GM21515 (cell line): Measurements from ENCODE around the gene NAA60.
A peak's percentile ranks its signal among the peaks of the same experiment; 100 is the strongest.

ENCODE experiments used
- ATAC-seq: cut with Tn5 transposase; IDR thresholded peaks from one replicate; pipeline ENCODE4 v1.9.1; 2021; ENCODE audit not compliant: unreplicated experiment

The NAA60 gene

DNA sequence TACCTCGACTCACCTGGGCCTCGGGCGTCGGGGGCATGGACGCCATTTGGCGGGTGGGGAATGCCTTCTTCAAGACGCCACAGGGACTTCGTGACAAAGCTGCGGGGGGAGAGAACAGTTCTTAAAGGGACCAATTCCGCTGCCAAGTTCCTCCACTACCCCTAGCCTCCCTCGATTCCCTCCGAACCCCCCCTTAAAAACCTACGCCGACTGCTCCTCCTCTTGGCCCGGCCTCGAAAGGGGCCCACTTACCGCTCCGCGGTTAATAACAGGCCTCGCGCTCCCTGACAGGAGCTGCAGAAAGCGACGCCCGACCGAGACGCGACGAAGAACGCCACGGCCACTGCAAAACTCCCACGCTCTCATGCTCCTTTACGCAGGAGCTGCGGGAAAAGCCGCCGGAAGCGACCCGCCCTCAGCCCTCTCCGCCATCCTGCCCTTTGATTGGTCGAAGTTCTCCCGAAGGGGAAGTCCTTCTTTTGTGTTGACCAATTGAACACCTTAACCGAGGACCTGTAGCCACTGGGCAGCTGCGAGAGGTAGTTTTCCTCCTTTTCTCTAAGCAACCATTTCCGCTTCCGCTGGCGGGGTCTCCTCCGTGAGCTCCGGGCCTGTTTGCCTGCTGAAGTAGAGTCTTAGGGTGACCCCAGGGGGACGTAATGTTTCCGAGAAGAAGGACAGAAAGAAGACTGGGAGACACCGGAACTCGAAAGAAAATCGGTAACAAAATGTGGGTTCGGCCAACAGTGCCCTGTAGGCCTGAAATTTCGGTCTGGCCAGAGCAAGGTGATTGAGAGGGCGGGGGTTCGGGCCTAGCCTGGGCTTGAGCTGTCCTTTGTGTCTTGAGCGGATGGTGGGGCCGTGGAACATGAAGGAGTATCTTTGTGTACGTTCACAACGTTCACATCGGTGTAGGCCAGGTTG lies at the start of gene NAA60, which contains the start of gene ZNF597:
Gene NAA60 (plus strand): TSS at position 573 of the 924 bp plus-strand sequence. CDS start 32,548 bp downstream, outside the sequence.
Gene ZNF597 (minus strand): TSS at position 397 of the 924 bp plus-strand sequence. CDS start 351 bp downstream, at position 46.
- peak; percentile 84 for ATAC-seq

DNA sequence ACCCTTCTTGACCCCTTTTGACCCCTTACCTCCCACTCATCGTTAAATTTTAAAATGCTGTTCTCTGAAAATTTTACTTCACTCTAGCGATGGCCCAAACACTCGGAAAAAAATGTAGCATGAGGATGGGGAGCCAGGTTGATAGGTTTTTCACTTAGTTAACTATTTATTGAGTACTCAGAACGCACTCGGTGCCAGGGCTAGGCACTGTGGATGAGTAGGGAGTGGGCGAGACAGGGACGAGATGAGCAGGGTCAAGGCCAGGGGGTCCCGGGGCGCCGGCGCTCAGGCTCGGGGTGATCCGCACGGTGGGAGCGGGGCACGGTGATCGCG lies 43.1 kb upstream of the NAA60 start:
- ATAC-seq = no peak

DNA sequence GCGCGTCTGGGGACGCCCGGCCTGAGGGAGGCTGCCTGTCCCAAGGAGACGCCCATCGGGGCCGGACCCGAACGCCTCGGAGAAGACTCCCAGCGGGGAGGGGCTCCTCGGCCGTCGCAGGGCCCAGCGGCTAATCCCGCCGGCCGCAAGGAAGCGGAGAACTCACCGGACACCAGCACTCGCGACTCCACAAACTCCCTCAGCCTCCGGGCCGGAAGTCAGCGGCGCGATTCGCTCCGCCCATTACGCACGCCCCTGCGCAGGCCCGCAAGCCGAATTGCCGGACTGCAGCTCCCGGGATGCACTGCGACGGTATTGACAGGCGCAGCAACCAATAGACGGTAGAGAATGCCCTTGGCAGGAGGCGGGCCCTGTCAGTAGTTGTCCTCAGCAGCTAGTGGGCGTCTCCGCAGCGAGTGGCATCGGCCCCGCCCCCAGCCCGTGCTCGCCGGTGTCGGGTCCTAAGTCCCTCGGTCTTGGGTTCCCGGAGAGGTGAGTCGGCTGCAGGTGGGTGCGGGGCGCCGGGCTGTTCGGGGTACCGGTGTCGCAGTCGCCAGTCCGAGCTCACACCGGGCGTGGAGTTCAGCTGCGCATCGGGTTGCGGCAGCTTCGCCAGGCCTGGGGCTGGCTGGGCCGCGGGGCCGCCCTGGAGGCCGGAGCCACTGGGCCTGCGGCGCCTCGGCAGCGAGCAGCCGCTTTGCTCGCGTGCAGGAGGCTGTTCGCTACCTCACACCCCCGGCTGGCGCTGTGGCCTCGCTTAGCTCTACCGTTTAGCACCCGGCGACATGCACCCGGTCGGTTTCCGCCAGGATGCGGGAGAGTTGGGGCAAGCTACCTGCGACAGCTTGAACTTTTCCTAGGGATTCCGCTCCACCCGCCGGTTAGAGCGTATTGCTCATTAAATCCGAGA lies 42.4 kb upstream of the NAA60 start, which contains the start of the genes ZNF174 and ZSCAN32:
Gene ZNF174 (plus strand): TSS at position 437 of the 910 bp plus-strand sequence. CDS start 790 bp downstream, outside the sequence.
Gene ZSCAN32 (minus strand): TSS at position 226 of the 910 bp plus-strand sequence. CDS start 3,447 bp downstream, outside the sequence.
- peak; percentile 96 for ATAC-seq

DNA sequence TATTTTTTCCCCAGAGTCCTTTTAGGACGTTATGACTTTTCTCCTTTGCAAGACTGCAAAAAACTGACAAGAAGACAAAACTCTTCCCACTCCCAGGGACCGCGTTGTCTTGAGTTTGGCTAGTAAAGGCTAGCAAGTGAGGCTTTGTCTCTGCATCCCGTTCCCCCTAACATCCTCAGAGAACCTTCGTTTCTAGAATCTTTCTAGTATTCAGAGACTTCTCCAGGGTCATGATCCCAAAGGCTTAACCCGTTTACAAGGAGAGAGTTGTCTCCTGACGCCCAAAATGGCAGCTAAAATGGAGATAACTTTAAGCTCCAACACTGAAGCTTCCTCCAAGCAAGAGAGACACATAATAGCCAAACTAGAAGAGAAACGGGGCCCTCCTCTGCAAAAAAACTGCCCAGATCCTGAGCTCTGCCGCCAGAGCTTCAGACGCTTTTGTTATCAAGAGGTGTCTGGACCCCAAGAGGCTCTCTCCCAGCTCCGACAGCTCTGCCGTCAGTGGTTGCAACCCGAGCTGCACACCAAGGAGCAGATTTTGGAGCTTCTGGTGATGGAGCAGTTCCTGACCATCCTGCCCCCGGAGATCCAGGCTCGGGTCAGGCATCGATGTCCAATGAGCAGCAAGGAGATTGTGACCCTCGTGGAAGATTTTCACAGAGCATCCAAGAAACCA lies 41.6 kb upstream of the NAA60 start:
- ATAC-seq = no peak

DNA sequence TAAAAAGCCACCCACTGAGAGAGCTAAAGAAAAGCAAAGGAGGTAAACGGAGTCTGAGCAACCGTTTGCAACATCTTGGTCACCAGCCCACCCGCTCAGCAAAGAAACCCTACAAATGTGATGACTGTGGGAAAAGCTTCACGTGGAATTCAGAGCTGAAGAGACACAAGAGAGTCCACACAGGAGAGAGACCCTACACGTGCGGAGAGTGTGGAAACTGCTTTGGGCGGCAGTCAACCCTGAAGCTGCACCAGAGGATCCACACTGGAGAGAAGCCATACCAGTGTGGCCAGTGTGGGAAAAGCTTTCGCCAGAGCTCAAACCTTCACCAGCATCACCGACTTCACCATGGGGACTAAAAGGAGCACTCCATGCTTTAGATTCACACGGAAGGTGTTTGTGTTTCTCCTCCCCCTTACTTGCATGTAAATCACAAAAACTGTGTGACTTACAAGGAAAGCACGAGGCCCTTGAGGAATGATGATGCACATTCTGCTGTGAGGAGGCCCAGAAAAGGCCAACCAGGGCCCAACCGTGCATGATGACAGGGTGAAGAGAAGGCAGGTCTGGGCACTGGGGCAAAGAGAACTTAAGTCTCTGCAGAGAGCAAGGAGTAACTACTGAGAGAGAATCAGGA lies 34.8 kb upstream of the NAA60 start:
- ATAC-seq = no peak

DNA sequence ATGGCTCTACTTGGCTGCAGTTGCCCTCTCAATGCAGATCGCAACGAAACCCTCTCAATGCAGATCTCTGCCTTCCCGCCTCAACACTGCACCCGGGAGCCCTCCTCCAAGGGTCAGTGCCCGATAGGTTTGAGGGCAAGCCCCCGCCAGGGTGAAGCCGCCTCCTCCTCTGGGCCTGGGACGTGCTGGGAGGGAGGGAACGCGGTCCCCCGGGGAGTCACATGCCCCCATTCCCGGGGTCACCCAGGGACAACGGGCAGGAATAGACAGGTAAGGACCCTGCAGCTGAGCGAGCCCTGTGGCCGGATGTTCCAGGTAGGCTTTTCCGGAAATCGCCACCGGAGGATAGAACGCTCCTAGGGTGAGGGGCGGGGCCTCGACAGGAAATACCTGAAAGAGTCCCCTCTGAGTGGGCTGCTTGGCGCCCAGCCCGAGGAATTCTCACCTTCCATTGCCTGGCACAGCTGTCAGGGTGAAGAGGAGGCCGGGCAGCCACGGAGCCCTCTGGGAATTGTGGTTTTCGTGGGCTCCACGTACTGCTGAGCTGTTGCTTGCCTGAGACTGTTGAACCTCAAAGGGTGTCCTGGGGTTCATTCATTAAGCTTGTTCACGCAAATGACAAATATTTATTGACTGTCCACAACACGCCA lies 29.6 kb upstream of the NAA60 start:
- no peak for ATAC-seq

DNA sequence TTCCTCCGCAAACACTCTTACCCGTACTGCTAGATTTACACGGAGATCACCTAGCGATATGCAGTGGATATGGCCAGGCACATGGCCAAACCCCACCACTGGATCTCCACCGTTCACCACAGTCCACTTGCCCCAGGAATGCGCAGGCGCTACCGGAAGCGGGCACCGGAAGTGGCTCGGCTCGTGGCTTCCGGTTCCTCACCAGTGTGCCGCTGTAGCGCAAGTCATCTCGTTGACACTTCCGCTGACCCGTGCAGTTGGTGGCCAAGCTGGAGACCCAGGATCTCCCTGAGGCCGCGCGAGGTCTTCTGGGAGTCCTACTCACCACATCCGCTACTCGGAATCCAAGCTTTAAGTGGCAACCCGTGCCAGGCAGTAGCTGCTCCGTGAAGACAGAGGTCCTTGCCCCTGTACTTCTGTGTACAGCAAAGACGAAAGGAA lies 11.7 kb upstream of the NAA60 start:
- ATAC-seq = no peak

DNA sequence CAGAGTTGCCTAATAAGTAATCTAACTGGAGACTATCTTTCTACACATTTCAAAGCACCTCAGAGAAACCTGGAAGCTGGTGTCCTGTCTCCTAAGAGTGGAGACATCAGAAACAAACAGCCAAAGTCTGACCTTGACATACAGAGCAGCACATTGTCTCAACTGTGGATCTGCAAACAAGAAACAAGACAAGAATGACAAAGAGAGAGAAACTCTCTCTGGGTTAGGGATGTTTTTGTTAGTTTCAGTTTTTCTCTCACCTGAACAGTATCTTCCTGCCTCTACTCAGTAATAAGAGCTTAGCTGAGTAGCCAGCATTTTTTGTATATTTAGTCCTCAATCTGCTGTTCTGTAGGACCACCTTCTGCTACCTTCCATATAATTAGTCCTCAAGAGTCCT lies 9.1 kb upstream of the NAA60 start:
- ATAC-seq = no peak

DNA sequence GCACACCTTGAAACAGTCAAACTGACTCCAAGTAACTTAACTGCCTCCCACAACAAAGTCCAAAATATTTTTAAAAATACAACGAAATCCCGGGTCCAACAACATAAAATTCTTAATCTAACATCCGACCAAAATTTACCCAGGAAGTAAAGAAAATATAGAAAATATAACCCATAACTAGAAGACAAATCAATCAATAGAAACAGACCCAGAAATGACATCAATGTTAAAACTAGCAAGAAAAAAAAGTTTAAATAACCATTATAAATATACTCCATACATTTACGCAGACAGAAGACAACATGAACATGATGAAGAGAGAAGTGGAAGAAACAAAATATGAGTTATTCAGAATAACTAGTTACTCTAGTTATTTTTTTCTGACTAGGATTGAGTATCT lies 3.8 kb upstream of the NAA60 start:
- ATAC-seq = no peak

DNA sequence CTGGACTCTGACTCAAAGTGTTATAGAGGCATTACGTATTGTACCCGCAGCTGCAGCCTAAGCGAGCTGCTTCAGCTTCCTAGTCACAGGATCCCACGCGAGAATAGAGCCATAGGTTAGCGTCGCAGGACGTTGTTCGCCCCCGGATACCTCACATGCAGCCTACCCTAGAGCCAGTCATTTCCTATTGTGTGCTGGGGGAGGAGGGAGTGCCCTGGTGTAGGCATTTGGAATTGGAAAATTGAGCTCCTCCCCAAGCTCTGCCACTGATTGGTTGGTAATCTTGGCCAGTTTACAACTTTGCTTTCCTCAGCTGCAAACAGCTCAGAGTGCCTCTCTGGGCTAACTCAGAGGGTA lies 530 bp downstream of the NAA60 start:
- ATAC-seq = peak; percentile 36

DNA sequence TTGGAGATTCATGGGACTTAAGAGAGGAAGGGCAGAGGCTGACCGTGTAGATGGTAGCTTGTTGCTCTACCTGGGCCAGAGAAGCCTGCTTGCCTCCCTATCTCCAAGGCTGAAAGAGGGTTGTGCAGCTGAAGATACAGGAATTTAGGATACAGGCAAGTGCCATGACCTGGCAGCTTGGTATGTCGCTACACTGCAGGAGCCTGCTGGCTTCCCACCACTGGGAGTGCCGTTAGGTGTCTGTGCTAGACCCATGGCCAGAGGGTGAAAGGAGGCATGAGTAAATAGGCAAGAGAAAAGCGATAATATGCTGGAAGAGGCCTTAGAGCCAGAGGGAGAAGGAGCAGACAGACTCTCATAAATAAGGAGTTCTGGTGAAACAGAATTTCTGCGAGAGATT lies 10.6 kb downstream of the NAA60 start:
- no peak for ATAC-seq

DNA sequence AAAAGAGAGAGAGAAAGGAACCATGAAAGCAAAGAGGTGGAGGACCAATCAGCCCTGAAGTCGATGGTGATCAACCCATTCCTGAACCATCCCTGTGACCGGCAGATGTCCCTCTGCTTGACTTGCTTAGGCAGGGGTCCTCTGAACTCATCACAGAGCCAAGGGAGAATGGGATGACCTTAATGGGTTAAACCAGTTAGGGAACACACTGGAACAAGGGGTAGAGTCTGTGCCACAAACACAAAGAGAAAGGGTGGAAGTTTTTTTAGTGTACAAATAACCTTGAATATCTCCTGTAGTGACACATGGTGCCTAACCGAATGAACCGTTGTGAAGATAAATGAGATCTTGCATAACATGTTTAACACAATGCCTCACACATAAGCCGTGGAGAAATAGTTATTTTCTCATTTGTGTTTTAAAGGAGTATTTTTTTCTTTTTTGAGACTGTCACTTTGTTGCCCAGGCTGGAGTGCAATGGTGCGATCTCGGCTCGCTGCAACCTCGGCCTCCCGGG lies 11.2 kb downstream of the NAA60 start:
- ATAC-seq = no peak

DNA sequence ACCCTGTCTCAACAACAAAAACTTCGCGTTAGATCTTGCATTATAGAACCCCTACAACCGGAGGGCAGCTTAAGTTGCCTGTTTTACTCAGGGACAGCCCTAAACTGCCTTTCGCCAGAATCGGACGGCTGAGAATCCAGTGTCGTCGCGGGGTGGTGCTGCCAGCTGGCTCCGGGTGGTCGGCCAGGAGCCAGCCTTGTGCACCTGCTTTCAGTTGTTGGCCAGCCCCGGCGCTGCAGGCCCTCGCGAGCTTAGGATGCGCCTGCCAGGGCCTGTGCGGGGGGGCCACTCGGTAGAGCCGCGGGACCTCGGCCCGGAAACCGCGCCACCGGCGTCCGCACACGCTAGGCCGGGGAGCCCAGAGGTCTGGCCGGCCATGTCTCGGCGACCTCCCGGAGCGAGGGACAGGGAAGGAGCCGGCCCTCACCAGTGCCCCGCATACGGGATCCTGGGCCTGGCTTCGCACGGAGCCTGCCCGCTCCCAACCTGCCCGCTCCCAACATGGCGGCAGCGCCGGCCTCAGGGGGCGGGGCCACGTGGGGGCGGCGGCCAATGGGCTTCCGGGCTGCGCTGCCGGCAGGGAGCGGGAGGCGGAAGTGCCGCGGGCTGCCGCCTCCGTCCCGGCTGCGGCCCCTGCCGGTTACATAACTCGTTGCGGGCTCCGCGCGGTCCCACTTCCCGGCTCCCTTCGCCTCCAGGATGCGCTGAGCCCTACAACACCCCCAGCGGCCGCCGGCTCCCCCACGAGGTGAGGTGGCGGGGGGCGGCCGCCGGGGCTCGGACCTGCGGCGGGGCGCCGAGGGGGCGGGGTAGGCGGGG lies 14.2 kb downstream of the NAA60 start:
- peak; percentile 62 for ATAC-seq

DNA sequence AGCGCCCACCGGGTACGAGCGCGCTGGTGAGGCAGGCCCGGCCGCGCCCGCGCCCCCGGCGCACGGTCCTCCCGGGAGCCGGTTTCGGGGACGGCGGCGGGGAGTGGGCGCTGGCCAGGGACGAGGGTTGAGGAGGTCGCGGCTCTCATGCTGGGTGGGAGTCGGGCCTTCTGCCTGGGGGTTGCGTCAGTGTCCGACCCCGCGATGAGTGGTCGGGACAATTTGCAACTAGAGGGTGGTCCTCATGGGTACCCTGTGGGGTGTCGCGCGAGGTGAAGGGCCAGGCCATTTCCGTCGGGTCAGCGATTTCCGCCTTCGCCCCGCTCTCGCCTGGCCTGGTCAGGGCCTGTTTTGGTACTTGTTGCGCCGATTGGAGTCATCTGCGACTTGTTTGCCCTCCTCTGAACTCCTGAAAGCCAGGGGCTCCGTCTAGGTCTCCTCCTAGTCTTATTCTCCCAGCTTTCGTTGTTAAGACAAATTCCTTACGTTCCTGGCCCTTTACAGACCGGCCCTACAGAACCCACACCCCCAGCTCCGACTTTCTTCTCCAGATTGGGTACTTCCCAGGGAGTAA lies 14.9 kb downstream of the NAA60 start:
- peak; percentile 21 for ATAC-seq

DNA sequence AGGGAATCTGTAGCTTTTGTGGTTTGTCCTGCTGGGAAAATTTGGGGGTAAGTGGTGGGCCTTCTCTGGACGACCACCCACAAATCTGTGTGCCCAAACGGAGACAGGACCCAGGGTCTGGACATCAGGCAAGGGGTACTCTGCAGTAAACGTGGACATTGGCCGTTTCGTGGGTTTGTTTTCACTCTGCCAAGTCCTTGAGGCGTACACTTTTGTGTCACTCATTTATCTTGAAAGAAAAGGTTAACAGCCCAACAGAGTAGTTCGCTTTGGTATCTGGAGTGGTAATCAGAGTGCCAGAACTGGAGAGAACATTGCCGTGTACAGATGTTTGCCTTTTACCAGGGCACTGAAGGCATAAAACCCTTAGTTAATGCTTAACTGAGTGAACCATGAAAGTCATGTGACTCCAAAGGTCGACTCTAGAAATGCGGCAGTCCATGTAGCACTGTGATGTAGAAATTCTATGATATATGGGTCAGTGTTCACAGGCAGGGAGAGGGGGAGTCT lies 15.4 kb downstream of the NAA60 start:
- ATAC-seq = no peak

DNA sequence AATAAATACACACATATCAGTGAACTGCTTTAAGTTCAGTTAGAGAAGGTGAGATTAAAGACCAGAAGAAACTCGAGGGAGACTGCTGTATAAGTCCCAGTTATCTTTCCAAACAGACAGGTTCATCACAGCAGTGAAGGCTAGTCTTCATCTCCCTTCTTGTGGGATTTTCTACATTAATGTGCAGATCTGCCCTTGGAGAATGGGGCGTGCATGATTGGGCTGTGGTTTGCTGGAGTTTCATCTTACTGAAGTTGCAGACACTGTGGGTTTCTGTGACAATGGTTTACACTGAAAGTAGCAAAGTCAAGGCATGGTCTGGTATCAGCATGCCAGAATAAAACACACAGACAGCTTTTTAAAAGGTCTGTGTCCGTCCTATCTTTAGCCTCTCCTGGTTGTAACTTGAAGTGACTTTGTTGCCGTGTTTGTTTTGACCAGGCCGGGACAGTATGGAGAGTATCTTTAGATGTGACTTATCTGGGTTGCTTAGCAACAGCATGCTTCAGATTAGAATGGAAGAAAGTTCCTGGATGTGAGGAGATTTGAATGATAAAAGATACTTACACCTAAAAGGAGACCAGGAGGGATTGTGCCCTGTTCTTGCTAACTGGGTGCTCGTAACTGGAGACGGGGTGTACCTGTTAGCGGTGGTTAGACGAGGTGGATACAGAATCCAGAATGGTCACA lies 16.1 kb downstream of the NAA60 start:
- ATAC-seq = no peak

DNA sequence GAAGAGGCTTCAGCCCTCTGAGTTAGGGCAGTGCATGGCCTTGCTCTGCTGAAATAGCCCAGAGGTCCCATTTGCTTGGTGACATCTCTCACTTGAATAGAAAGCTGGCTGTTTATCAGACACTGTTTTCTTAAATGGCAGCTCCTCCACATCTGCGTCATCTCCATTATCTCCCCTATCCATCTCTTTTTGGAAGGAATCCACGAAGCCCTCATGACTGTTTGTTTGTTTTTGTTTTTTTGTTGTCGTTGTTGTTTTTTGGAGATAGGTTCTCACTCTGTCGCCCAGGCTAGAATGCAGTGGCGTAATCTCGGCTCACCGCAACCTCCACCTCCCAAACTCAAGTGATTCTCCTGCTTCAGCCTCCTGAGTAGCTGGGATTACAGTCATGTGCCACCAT lies 16.6 kb downstream of the NAA60 start:
- no peak for ATAC-seq

DNA sequence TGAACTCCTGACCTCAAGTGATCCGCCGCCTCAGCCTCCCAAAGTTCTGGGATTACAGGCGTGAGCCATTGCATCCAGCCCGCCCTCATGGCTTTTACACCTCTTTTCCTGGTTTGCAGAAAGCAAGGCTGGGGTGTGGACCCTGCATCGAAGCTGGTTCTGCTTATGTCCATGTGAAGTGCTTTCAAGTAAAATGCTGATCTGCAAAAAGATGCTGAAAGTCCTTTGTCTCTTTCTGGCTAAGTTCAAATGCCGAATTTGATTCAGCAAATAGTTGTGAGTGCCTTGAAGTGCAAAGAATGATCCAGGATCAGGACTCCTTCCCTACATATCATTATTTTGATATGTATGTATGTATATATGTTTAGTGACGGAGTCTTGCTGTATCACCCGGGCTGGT lies 17.1 kb downstream of the NAA60 start:
- ATAC-seq = no peak
